GM23248 (cell line): ENCODE measurements around the gene HOMER1. TPM values are rescaled to one million over a fixed set of nuclear protein-coding genes. Genes with fewer than 3 reads are reported as not detected.
"Not testable (repeated sequence)": the region's sequence is repeated elsewhere in the genome, so short reads cannot be mapped to it uniquely, and the experiment has no call there.

Experiments
- DNase-seq: peaks from one replicate; pipeline ENCODE4 v3.0.0-alpha.2; 2015
- H2AFZ ChIP-seq: fragments of 200-600 bp; sonication (generic); 2 replicates; pipeline ENCODE4 v1.6.1; 2016; ENCODE audit warnings: antibody characterized with exemption
- H3F3A ChIP-seq: fragments of 200-600 bp; sonication (generic); 2 replicates; pipeline ENCODE4 v1.6.1; 2016; ENCODE audit warnings: mild to moderate bottlenecking, antibody characterized with exemption, mixed run types; ENCODE audit not compliant: insufficient read depth
- H3K27ac ChIP-seq: fragments of 200-600 bp; sonication (generic); 2 replicates; pipeline ENCODE4 v1.5.1; 2016; ENCODE audit warnings: mild to moderate bottlenecking
- H3K27me3 ChIP-seq: fragments of 200-600 bp; sonication (generic); replicated peaks from 2 replicates; pipeline ENCODE4 v1.6.1; 2016; ENCODE audit warnings: mild to moderate bottlenecking; ENCODE audit not compliant: insufficient read depth
- H3K36me3 ChIP-seq: fragments of 200-600 bp; sonication (generic); 2 replicates; pipeline ENCODE4 v1.6.1; 2016; ENCODE audit warnings: low read depth, mild to moderate bottlenecking
- H3K4me1 ChIP-seq: fragments of 200-600 bp; sonication (generic); 2 replicates; pipeline ENCODE4 v1.6.1; 2016; ENCODE audit warnings: mild to moderate bottlenecking; ENCODE audit not compliant: insufficient read depth
- H3K4me2 ChIP-seq: fragments of 200-600 bp; sonication (generic); one replicate; pipeline ENCODE4 v1.6.1; 2016; ENCODE audit warnings: mild to moderate bottlenecking; ENCODE audit not compliant: unreplicated experiment
- H3K4me3 ChIP-seq: fragments of 200-600 bp; sonication (generic); 2 replicates; pipeline ENCODE4 v1.5.1; 2016; ENCODE audit warnings: mild to moderate bottlenecking
- H3K79me2 ChIP-seq: fragments of 200-600 bp; sonication (generic); 2 replicates; pipeline ENCODE4 v1.6.1; 2016; ENCODE audit warnings: mild to moderate bottlenecking; ENCODE audit not compliant: insufficient read depth
- H3K9ac ChIP-seq: fragments of 200-600 bp; sonication (generic); 2 replicates; pipeline ENCODE4 v1.6.1; 2016; ENCODE audit warnings: mild to moderate bottlenecking
- H3K9me2 ChIP-seq: fragments of 200-600 bp; sonication (generic); 2 replicates; pipeline ENCODE4 v1.6.1; 2016; ENCODE audit warnings: mixed run types, mild to moderate bottlenecking, moderate library complexity; ENCODE audit not compliant: insufficient read depth
- H3K9me3 ChIP-seq: fragments of 200-600 bp; sonication (generic); one replicate; pipeline ENCODE4 v1.6.1; 2017; ENCODE audit warnings: low read depth
- H4K20me1 ChIP-seq: fragments of 200-600 bp; sonication (generic); 2 replicates; pipeline ENCODE4 v1.6.0; 2016; ENCODE audit not compliant: insufficient read depth
- EZH2 ChIP-seq: fragments of 200-600 bp; sonication (generic); IDR thresholded peaks from 2 replicates; pipeline ENCODE4 v1.6.1; 2018; ENCODE audit warnings: antibody characterized with exemption, mild to moderate bottlenecking; ENCODE audit not compliant: insufficient read depth, poor library complexity, severe bottlenecking
- EZH2phosphoT487 ChIP-seq: fragments of 200-600 bp; sonication (generic); IDR thresholded peaks from 2 replicates; pipeline ENCODE4 v1.6.1; 2018; ENCODE audit warnings: antibody characterized with exemption, moderate library complexity, mild to moderate bottlenecking, low read depth; ENCODE audit not compliant: insufficient read depth
- WGBS, 2 experiments: methylation state at CpG; one replicate each; pipeline ENCODE4 v1.1.6; 2015 to 2017; ENCODE audit warnings: low lambda C conversion rate in 2 of 2, low coverage in 1 of 2; ENCODE audit errors: missing lambda C conversion rate in 2 of 2; 5-methylcytosine and 5-hydroxymethylcytosine counted together
- in situ Hi-C: fragments of 300-500 bp; cut with MboI; formaldehyde crosslinking; loops from 2 replicates; pipeline ENCODE4 v1.15.0; 2020
- polyA plus RNA-seq: library from polyadenylated mRNA; unstranded; fragments of >200 nt; fragmentation: Nextera tagmentation; extraction: Ambion mirVana; gene quantifications from 2 replicates; pipeline ENCODE4 v1.2.1, GENCODE V29; 2016
- total RNA-seq: library from RNA; depleted of rRNA; stranded (reverse); fragments of >200 nt; shearing (Covaris generic); gene quantifications from 2 replicates; pipeline ENCODE4 v1.2.3, GENCODE V29; 2014

HOMER1 gene
- total and polyA plus RNA-seq, 2 experiments from 2014 or later = 5.3 to 6.1 TPM

DNA sequence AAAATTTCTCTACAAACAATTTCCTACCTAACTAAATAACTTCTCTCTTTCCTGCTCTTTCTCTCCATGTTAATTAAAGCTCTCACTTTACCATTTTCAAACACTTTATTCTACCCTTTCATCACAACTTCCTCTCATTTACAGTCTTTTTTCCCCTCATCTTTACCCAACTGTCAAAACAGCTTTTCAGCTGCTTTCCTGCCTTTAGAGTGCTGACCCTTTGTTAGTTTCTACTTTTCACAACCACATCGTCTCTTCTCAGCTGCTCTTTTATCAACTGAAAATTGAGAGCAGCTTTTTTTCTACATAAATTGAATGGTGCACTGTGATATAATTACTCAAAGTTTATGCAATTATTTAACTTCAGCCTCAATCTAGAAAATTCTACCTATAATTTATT is 3.1 kb upstream of the HOMER1 start:
- no peak for TF ChIP-seq EZH2
- TF ChIP-seq EZH2phosphoT487 = no peak
- Histone ChIP-seq H3K36me3 (no peaks in the 10 kb centered on the region), H3K9me3 (no peaks in the 10 kb centered on the region), H3K27ac (no peak overlapping the region), H3K4me1 (peaks cover 3% of the 10 kb centered on the region), H3K4me2 (no peak overlapping the region), H4K20me1 (no peaks in the 10 kb centered on the region), H3K9me2 (no peaks in the 10 kb centered on the region), H2AFZ (peak overlapping the region; percentile 55), H3K4me3 (no peak overlapping the region), H3K27me3 (no peaks in the 10 kb centered on the region), H3K79me2 (peaks cover 11% of the 10 kb centered on the region), H3K9ac (no peak overlapping the region), H3F3A (0 out of 2 replicates have a peak, but pooled peaks cover 6% of the 10 kb centered on the region)
- no peak for DNase-seq
- in situ Hi-C loops = no loop called here
- 21 to 26% methylated on average over 1 of the region's 1 CpG for WGBS, 2 experiments

DNA sequence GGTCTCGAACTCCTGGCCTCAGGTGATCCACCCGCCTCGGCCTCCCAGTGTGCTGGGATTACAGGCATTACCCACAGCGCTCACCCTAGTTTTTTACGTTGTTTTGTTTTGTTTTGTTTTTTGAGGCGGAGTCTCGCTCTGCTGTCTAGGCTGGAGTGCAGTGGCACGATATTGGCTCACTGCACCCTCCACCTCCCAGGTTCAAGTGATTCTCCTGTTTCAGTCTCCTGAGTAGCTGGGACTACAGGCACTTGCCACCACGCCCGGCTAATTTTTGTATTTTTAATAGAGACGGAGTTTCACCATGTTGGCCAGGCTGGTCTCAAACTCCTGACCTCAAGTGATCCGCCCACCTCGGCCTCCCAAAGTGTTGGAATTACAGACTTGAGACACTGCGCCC is 2.4 kb upstream of the HOMER1 start:
- H2AFZ ChIP-seq, DNase-seq, H3K27me3 ChIP-seq, in situ Hi-C loops, H4K20me1 ChIP-seq, H3K4me3 ChIP-seq, H3K36me3 ChIP-seq, H3K9ac ChIP-seq, H3K9me2 ChIP-seq, H3K9me3 ChIP-seq, H3K4me2 ChIP-seq, H3F3A ChIP-seq, H3K27ac ChIP-seq, H3K4me1 ChIP-seq: not testable (repeated sequence)
- 90 to 94% methylated on average over 12 to 14 of the region's 14 CpGs for WGBS, 2 experiments
- H3K79me2 ChIP-seq = peaks cover 17% of the 10 kb centered on the region

DNA sequence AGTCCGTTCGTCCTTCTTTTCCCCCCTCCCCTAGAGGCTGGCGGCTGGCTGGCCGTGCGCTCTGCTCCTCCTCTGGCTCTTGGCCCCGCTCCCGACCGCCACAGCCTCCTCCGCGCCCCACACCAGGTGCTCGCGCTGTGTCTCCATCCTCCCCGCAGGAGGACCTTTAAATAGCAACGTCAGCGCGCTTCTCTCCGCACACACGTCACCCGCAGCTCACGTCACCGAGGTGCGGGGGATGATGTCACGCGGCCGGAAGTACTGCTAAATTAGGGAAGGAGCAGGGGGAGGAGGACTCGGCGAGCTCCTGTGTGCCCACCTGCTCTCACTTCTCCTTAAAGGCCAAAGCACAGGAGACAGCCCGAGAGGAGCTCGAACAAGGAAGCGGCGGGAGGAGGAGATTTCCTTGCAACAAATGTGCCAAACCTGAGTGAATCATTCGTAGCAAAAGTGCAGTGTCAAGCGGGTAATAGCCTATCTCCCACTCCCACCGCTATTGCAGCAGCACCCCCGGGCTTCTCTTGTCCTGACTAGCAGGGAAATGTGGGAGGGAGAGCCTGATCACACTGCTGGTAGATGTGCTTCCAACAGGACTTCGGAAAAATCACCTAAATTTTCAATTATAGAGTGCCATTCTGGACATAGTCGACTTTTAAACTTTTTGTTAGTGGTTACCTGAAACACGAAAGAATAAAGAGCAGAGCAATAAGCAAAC is 614 bp upstream of the HOMER1 start:
- Histone ChIP-seq H3K27me3 (no peaks in the 10 kb centered on the region), H3K27ac (peak overlapping the region; percentile 78), H4K20me1 (no peaks in the 10 kb centered on the region), H3K79me2 (peaks cover 35% of the 10 kb centered on the region), H2AFZ (peak overlapping the region; percentile 88), H3K4me2 (peak overlapping the region; percentile 95), H3K4me1 (peaks cover 14% of the 10 kb centered on the region), H3K36me3 (no peaks in the 10 kb centered on the region), H3K9ac (peak overlapping the region; percentile 87), H3K9me2 (no peaks in the 10 kb centered on the region), H3K4me3 (peak overlapping the region; percentile 84), H3K9me3 (no peaks in the 10 kb centered on the region), H3F3A (0 out of 2 replicates have a peak, but pooled peaks cover 6% of the 10 kb centered on the region)
- DNase-seq = peak; percentile 96
- TF ChIP-seq EZH2phosphoT487 (no peak), EZH2 (no peak)
- in situ Hi-C loops = no loop called here
- WGBS, 2 experiments = 2 to 4% methylated on average over 32 to 38 of the region's 38 CpGs

DNA sequence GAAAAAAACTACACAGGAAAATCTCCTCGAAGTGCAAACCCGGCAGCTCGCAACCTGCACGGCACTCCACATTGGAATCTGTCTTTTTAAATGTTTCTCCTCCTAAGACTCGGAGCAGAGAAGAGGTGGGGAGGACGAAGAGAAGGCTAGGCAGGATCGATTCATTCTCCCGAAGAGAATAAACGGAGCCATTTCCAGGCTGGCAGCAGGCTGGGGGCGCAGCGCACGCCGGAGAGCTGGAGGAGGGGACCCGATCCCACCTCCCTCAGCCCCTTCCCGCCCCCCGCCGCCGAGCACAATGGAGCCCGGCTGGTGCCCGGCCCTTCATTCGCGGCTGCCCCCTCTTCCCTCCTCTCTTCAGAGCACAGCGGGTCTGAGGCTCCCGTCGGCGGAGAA is 628 bp downstream of the HOMER1 start:
- 0 to 1% methylated on average over 12 to 25 of the region's 26 CpGs for WGBS, 2 experiments
- peak overlapping the region; percentile 88 for H2AFZ ChIP-seq
- H3K4me3 ChIP-seq = peak overlapping the region; percentile 84
- H3K36me3 ChIP-seq = no peaks in the 10 kb centered on the region
- peak overlapping the region; percentile 78 for H3K27ac ChIP-seq
- no peak for TF ChIP-seq EZH2
- TF ChIP-seq EZH2phosphoT487 = no peak
- no peaks in the 10 kb centered on the region for H4K20me1 ChIP-seq
- in situ Hi-C loops = no loop called here
- H3K4me1 ChIP-seq = peaks cover 22% of the 10 kb centered on the region
- H3K9me2 ChIP-seq = no peaks in the 10 kb centered on the region
- peaks cover 48% of the 10 kb centered on the region for H3K79me2 ChIP-seq
- 0 out of 2 replicates have a peak, but pooled peaks cover 6% of the 10 kb centered on the region for H3F3A ChIP-seq
- no peak for DNase-seq
- peak overlapping the region; percentile 95 for H3K4me2 ChIP-seq
- H3K27me3 ChIP-seq = no peaks in the 10 kb centered on the region
- peak overlapping the region; percentile 87 for H3K9ac ChIP-seq
- H3K9me3 ChIP-seq = no peaks in the 10 kb centered on the region
